ENCODE data around the gene ALDH5A1.
A peak's percentile ranks its signal among the peaks of the same experiment; 100 is the strongest.
"Not testable (repeated sequence)": the region's sequence is repeated elsewhere in the genome, so short reads cannot be mapped to it uniquely, and the experiment has no call there.

ALDH5A1 gene

DNA sequence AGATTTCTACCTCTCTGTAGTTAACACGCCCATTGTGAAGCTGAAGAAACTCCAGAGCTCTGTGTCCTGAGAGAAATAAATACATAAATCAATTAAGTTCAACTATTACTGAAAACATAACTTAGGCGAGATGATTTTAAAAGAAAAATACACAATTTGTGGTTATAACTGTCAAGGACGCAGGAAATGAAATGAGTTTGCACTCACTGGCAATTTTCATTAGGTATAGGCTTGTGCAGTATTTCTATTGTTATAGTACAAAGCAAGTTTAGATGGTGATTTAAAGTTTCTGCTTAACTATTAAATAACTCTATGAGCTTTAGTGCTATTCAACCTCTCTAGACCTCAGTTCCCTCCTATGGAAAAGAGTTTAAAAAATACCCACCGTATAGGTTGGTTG is 8.7 kb upstream of the ALDH5A1 start:
- DNase-seq (ENCODE audit: low spot score) = no peak

DNA sequence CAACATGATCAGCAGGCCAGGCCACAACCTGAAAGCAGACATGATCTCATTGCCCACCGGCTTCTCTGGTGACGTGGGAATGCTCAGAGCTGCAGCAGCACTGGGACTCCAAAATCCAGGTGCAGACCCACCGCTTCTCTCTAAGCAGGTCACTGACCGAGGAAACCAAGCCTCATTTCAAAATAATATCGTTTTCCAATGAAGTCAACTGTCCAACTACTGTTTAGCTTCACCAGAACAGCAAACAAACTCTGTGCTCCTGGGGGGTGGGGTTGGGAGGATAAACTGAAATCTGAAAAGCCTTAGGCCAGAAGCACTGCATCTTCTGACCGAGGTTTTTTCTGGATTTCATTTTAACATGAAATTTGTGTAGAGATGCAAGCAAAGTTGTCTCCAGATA is 5.3 kb upstream of the ALDH5A1 start, which contains the start of gene GPLD1:
Gene GPLD1, minus strand, starts transcription at position 109 of the 400 bp plus-strand sequence. Its CDS starts 67 bp downstream, at position 42.
- no peak for DNase-seq (ENCODE audit: low spot score)

DNA sequence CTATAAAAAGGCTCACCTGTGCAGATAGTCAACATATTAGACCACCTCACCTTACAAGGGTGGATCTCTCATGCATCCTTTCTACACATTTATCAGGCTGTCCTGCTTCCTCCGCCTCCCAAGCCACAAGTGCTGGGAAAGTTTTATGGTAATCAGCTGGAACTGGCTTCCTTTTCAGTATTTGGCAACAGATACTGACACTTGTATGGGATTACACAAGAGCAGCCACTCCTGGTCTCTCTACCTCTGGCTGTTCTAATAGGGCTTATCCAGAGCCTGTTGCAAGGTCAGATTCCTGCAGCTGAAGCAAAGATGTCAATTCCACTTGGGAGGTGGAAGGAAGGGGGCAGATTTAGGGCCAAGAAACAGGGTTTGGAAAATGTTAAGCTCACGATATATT is 4.9 kb upstream of the ALDH5A1 start:
- no peak for DNase-seq (ENCODE audit: low spot score)

DNA sequence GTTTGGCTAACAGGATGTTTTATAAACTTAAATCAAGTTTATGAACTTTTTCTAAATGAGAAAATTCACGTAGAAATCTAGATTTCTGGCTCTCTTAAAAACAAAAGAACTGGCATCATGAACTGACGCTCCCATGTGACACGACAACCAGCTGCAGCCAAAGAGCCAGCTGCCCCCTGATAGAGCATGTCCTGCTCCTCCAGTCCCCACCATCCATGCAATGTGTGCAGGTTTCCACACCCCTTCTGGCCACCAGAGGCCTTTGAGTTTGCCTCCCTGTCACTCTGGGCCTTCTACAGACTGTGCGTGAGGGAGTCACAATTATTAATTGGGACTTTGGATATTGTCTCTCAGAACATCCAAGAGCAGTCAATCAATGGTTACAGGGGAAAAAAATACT is 3.8 kb upstream of the ALDH5A1 start:
- no peak for DNase-seq (ENCODE audit: low spot score)

DNA sequence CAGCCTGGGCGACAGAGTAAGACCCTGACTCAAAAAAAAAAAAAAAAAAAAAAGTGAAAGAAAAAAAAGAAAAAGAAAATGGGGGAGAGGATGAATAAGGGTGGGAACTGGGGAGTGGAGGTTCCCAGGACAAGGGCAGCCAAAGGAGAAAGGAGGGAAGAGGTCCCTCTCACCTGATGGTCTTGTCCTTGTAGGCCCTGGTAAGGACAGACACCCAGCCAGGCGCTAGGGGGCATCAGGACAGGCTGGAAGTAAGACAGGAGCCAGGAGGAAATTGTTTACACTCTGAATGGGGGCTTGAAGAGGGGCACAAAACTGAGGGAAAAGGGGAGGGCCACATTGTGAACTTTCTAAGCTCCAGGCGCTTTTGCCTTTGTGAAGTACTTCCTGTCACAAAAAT is 2.3 kb upstream of the ALDH5A1 start:
- DNase-seq (ENCODE audit: low spot score) = no peak

DNA sequence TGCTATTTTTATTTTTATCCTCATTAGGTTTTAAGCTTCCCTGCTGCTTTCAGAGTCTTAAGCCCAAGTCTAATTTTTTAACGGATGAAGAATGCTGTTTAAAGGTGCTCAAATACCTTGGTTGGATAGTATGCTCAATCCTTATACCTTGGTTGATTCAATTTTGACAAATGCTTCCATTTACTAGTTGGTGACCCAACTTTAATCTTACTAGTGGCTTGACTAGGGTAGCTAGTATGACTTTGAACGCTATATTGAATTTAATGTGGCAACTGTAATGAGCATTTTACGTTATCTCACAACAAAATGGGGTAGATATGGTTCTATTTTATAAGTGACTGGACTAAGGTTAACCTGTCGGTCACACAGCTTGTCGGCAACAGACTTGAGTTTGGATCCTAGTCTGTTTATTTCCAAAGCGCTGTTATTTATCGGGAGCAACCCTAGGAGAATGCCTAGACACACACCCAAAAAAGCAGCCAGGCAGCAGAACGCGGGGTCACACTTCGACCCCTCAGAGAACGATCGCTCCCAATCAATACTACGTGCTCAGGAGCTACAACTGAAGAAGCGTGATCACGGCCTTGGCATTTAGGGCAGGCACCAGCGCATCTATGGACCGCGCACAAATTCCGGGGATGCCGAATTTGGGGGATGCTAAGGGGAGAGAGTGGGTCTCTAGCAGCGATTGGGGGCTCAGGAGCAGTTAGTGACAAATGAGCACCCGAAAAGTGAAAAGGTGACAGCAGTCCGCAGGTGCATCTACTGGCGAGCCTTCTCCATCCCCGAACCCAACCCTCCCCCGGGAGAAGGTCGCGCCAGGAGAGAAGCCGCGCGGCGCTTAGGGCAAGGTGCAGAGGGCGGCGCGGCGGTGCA is 586 bp upstream of the ALDH5A1 start:
- no peak for DNase-seq (ENCODE audit: low spot score)

DNA sequence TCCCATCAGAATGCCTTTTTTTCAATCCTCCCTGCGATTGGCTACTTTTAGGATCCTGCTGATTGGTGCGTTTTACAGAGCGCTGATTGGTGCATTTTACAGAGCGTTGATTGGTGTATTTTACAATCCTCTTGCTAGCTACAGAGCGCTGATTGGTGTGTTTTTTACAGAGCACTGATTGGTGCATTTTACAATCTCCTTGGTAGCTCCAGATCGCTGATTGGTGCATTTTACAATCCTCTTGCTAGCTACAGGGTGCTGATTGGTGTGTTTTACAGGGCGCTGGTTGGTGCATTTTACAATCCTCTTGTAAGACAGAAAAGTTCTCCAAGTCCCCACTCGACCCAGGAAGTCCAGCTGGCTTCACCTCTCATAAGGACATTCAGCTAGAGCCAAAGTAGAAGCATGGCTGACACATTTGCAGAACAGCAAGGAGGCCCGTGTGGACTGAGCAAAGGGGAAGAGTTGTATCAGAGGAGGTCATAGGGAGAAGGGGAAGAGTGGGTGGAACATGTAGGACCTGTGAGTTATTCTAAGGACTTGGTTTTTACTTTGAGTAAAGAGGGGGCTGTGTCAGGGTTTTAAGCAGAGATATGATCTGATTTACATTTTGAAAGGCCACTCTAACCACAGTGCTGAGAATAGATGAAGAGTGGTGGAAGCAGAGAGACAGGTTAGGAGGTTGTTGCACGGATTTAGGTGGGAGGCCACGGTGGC is 2.6 kb downstream of the ALDH5A1 start:
- no peak for DNase-seq (ENCODE audit: low spot score)

DNA sequence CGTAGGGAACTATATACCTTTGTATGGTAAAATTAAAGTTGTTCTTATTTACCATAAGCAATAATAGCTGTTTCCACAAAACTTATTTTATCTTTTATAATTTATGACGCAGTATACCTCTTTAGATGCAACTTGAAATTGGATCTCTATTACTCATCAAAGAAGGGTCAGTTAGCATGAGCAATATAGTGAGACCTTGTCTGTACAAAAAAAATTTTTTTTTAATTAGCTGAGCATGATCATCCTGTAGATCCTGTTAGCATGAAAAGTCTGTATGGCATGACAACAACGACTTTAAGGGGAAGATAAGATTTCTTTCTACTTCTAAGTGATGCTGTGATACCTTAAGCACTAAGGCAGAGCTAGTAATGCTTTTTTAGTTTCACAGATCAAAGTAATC is 5.9 kb downstream of the ALDH5A1 start:
- no peak for DNase-seq (ENCODE audit: low spot score)

DNA sequence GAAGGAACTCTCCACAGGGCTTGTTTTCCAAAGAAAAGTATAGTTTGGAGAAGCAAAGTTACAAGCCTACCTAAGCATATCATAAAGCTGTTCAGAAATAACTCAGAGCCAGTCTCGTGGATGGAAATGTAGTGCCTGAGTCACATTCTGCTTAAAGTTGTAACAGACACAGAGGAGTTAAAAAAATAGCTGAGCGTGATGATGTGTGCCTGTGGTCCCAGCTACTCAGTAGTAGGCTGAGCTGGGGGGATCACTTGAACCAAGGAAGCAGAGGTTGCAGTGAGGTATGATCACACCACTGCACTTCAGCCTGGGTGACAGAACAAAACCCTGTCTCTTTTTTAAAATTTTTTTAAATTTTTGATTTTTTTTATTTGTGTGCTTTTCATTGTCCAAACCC is 6.6 kb downstream of the ALDH5A1 start:
- DNase-seq (ENCODE audit: low spot score) = no peak

DNA sequence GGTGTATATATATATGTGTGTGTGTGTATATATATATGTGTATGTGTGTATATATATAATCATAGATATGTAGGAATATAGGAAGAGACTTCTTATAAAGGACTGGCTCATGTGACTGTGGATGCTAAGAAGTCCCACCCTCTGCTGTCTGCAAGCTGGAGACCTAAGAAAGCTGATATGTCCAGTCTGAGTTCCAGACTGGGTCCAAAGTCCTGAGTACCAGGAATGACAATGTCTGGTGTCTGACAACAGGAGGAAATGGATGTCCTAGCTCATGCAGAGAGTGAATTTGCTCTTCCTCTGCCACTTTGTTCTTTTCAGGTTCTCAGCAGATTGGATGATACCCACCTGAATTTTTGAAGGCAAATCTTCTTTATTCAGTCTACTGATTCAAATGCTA is 7.1 kb downstream of the ALDH5A1 start:
- DNase-seq (ENCODE audit: low spot score) = no peak

DNA sequence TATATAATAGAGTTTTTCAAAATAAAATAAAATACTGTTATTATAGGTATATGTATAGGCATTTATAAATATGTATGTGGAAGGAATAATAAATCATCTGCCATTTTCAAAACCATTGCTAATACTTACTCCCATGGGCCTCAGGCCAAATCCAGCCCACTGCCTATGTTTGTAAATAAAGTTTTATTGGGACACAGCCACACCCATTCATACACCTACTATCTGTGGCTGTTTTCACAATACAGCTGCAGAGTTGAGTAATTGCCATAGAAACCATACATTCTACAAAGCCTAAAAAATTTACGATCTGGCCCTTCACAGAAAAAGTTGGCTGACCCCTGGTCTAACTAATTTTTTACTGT is 9.5 kb downstream of the ALDH5A1 start:
- DNase-seq (ENCODE audit: low spot score) = no peak

DNA sequence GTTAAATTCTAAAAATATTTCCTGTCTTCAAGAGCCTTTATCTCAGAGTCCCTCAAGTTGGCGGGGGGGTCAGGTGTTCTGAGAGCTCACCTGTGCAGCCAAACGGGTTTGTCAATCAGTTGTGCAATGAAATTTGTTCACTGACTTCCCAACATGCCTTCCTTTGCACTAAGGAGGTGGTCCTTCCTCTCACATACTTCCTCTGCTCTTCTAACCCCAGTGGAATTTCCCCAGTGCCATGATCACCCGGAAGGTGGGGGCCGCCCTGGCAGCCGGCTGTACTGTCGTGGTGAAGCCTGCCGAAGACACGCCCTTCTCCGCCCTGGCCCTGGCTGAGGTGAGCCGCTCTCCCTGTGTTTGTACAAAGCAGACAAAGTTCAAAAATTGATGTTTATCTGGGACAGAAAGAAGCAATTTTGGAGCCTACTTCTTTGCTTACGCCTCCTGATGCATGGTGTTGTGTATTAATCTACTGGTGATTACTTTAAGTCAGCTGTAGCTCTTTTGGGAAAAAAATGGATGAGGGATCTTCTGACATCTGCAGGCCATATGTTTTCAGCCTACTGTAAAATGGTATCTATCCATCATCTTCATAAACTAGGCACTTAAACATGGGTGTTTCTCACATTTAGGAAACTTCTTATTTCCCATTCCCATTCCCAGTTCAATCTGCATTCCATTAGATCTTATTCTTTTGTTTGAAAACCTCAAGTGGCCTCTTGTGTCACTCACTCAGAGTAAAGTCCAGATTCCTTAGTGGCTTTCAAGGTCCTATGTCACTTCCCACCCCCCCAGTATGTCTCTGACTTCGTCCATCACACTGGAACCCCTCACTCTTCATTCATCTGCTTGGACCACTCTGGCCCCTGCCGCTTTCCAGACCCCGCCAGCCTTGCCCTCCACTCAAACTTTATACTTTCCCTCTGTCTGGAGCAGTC is 10.1 kb downstream of the ALDH5A1 start:
- DNase-seq (ENCODE audit: low spot score) = no peak

DNA sequence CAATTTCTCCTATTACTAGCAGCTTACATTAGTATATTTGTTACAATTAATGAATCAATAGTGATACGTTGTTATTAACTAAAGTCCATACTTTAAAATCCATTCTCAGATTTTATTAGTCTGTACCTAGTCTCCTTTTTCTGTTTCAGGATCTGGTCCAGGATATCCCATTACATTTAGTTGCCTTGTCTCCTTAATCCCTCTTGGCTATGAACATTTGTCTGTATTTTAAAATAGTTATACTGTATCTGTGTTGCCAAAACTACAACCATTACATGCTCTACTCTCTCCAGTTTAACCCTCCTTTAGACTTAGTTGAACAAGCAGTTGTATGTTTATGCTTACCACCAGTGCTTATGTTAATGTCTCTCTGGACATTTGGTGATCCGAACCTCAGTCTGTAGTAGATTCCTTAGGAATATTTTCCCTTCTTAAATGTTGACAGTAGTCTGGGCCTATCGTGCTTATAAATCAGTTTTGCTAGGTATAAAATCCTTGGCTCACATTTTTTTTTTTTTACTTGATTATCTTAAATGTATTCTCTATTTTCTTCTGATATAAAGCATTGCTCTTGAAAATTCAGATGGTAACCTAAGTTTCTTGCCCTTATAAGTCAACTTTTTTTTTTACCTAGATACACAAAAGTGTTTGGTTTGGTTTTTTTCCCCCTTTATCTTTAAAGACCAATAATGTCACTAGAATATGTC is 12.2 kb downstream of the ALDH5A1 start:
- no peak for DNase-seq (ENCODE audit: low spot score)

DNA sequence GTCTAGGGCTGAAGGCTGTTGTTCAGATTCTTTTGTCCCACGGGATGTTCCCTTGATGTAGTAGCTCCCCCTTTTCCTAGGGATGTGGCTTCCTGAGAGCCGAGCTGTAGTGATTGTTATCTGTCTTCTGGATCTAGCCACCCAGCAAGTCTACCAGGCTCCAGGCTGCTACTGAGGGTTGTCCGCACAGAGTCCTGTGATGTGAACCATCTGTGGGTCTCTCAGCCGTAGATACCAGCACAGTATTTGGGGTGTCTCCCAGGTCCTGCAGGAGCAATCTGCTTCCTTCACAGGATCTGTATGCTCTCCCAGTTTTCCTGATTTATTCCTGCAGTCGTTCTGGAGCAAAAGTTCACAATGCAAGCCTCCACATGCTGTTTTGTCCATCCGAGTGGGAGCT is 17.2 kb downstream of the ALDH5A1 start:
- DNase-seq (ENCODE audit: low spot score) = not testable (repeated sequence)

DNA sequence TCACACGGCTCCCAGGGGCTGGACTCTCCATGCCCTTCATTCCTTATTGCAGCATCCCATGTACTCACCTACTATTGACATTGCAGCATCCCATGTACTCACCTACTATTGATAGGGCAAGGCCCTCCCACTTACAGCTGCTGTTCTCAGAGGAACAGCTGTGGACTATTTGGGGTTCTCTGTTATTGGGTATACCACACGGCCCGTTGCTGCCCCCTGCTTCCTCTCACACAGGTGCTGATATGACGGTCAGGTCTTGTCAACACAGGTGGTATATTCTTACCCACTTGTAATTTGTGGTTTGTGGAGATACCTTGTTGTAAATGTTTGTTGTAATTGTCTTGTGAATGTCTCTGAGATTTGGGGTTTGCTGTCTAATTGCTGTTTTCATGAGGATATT is 18.8 kb downstream of the ALDH5A1 start:
- no peak for DNase-seq (ENCODE audit: low spot score)

DNA sequence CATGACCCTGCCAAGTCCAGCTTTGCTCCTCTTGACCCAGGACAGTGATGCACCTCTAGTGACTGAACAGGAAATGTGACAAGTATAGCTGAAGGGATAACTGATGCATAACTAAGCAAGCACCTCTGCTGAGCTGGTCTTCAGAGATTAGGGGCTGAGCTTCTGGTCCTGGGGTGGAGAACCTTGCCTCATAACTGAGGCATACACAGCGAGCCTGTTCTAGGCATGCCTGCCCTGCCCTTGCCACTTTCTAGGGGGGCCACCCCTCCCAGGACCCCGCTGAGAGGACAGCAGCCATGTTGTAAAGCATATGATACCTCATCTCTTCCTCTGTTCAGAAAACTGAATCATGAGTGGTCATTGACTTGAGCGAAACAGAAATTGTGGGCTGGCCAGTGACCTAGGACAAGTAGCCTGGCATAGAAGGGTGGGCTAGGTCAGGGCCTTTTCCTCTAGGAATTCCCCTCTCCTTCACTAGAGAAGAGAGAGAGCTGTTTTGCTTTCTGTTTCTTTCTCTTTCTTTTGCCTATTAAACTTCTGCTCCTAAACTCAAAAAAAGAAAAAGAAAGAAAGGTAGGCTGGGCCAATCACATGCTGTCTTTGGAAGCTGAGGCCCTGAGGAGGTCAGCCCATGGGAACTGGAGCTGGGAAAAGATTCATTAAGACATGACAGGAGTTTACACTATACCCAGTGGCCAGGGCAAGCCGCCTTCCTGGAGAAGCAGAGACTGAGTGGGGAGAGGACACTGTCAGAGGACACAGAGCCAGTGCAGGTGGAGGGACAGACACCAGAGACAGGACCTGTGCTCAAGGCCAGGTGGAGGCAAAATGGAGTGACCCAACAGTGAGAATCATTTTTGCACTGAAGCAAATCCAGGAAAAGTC is 23.1 kb downstream of the ALDH5A1 start:
- DNase-seq (ENCODE audit: low spot score) = no peak

DNA sequence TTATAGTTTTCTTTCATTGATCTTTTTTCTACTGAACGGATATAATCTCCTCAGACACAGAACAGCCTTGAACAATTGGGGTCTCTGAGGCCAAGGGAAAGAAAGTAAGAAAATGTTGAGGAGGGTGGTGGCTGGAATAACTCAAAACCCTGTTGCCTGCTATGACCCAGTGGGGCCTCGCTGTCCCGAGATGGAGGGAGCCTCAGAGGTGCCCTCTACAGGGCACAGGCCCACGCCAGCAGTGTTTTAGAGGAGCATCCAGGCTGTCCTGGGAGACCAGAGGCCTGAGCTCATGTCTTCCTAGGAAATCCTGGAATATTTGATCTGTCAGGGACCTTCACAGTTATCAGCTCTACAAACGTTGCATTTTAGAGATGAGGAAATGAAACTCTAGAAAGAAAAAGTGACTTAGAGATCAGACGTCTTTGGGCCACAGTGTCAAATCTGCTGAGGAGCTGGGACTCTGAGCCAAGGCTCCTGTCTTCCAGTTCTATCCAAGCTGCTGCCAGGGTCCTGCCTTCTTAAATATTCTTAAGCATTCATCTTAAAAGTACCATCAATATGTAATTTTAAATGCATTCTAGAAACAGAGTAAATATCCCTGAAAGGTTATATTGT is 26.3 kb downstream of the ALDH5A1 start:
- peak; percentile 18 for DNase-seq (ENCODE audit: low spot score)

DNA sequence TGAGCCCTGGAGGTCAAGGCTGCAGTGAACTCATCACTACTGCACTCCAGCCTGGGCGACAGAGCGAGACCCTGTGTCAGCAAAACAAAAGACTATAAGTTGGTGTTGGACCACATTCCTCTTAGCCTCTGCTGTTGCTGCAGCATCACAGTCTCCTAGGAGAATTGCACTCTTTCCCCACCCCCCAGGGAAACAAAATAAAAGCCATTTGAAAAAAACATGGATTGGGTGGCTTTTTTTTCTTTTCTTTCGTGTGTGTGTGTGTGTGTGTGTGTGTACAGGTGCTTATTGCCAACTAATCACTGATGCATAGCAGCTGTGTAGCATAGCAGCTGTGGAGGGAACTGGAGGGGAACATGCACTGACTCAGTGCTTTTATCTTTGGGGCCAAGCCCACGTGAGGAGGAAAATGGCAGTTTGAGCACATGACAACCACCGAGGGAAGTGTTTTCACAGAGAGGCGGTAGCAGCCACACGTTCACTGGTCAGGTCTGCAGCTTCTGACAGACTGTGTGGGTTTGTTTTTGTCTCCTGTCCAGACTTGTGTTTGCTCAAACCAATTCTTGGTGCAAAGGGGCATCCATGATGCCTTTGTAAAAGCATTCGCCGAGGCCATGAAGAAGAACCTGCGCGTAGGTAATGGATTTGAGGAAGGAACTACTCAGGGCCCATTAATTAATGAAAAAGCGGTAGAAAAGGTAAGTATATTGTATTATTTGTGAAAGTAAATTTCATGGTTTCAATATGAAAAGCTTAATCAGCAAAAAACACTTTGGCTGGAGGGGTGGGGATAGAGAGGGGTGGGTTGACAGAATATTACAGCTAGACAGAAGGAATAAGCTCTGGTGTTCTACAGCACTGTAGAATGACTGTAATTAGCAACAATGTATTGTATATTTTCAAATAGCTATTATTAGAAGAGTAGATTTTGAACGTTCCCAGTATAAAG is 27.7 kb downstream of the ALDH5A1 start:
- no peak for DNase-seq (ENCODE audit: low spot score)

DNA sequence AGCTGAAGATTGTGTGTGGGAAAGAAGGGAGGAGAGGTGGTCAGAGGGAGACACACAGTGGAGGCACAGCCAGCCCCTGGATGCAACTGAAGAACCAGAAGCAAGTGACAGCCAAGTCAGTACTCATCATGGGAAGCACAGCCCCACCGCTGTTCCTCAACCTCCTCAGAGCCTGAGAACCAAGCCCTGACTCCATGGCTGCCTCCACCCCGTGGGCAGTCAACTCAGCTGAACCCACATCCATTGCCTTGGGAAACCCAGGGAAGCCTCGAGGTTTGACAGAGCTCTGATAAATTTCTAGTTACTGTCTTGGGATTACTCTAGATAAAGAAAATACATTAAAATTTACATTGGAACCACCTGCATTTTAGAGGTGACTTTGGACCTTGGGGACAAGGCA is 29.6 kb downstream of the ALDH5A1 start:
- no peak for DNase-seq (ENCODE audit: low spot score)

Measured in CD4-positive, alpha-beta T cell treated with Interleukin-6 at 100 ng/mL for 8 hours (primary cell).